ENCODE data around the gene PSMD12.
"Not testable (repeated sequence)": the region's sequence is repeated elsewhere in the genome, so short reads cannot be mapped to it uniquely, and the experiment has no call there.

The PSMD12 gene

DNA sequence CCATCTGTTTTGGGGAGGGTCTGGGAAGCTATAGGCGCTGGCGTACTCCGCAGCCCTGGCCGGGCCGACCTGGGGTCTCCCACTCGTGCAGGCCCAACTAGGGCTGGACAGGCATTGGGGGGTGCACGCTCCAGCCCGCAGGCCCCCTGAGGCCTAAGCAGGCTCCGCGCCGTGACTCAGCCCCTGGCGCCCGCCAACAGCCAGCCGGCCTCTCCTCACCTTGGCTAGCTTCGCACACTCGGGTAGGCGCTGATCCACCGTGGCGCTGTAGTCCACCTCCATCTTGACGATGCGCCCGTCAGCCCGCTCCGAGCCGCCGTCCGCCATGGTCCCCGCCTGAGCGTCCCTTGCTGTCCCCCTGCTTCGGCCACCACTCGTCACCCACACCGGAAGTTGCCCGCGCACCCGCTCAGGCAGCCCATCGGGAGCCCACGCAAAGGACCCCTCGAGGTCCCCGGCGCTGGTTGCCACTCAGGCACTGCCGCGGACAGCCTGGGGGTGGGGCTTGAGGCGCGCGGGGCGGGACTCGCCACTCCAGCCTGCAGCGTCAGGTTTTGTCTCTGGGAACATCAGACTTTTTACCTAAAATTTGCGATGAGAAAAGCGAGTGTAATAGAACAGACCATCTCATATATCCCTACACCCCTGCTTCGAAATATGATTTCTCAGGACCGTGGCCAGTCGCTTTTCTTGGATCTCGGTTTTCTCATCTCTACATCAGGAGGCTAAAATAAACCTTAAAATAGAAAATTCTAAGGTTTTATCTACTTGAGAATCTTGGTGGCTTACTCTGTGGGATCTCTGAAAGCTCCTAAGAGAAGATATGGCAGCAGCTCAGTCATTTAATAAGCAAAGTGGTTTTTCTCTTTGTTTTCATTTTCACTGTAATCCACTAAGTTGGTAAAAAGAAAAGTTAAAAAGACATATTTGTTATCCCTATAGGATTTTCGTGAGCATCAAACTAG is at the start of gene PSMD12:
TSS of gene PSMD12 (minus strand) at position 385 of the 965 bp plus-strand sequence. CDS start at position 327, 58 bp downstream.
- peak; percentile 96 for DNase-seq (ENCODE audit: low read depth, low spot score)

DNA sequence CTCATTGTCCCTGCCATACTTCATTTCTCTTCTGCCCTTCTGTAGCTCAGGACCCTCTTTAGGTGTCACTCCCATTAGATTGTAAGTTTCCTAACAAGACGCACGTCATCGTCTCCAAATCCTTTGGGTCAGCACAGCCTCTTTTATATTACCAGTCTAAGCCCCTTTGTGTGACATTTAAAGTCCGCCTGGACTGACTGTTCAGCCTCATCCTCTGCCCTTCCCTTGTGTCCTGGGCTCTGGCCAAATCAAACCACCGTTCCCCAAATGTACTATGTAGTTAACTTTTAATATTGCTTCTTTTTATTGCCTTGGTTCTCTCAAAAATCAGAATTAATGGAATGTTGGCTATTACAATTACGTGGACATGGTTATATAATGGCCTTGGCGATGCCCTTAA is 48.9 kb upstream of the PSMD12 start:
- DNase-seq (ENCODE audit: low read depth, low spot score), result no peak

DNA sequence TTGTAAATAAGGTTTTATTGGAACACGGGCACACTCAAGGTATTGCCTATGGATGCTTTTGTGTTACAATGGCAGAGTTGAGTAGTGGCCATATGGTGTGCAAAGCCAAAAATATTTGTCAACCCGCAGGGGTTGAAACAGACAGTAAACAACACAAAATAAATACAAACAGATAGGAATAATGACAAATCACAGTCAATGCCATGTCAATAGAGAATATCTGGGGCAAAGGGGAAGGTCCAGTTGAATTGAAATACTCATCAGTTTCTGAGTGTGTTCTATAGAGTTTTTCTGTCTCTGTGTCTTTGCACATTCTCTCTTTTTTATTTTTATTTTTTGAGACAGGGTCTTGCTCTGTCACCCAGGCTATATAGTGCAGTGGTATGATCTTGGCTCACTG is 48.2 kb upstream of the PSMD12 start:
- no peak for DNase-seq (ENCODE audit: low read depth, low spot score)

DNA sequence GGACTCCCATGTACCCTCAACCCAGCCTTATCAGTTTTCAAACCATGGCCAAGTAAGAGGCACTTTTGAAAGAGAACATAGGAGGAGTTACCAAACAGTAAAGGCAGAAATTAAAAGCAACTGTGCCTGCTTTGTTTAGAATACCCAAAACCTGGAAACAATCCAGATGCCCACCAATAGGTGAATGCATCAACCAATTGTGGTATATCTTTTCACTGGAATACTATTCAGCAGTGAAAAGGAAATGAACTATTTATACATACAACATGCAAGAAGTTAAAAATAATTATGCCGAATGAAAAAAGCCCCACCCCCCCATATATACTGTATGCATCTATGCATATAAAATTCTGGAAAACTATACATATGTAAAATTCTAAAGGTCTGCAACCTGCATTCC is 47.8 kb upstream of the PSMD12 start:
- DNase-seq (ENCODE audit: low read depth, low spot score), result no peak

DNA sequence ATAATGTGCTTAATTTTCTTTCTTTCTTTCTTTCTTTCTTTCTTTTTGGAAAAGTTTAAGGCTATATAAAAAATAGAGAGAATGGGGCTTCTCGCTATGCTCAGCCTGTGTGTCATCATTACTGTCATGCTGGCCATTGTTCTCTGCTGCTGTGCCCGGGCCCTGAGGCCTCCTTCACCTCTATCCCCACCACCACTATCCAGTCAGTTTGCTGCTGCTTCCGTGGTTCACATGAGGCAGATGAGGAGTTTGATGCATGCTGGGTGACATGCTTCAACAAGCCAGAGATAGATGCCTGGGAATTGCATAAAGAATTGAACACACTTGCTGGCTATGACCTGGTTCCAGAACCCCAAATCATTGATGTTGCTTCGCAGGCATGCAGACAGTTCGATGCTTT is 47.0 kb upstream of the PSMD12 start:
- no peak for DNase-seq (ENCODE audit: low read depth, low spot score)

DNA sequence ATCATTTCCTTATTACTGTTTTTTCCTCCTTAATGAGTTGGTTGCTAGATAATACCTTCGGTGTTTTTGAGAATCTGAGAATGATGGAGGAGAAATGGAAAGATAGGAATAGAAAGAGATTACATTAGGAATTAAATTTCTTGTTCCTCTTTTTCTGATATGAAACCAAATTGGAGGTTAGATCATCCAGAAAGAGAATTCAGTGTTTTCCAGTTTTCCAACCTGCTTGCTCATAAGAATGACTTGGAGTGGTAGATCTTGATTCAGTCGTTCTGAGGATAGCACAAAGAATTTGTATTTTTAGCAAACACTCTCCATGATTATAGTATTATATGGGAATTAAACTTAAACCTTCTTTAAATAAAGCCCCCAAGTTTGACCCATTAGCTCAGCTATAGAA is 46.6 kb upstream of the PSMD12 start:
- DNase-seq (ENCODE audit: low read depth, low spot score), result no peak

DNA sequence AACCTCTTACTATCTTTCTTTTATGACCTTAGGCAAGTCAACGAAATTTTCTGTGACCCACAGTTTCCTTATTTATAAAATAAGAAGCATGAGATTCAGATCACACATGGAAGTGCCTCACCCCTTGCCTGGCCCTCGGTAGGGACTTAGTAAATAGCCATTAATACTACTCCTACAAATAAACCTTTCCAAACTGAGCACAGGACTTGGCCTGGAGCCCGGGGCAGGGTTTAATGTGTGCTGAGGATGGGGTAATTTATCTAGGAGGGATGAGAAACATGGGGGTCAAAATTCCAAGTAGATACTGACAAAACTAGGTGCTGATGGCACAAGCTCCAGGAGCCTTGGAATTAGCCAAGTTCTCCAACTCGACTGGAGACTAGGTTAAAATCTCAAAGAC is 45.7 kb upstream of the PSMD12 start:
- DNase-seq (ENCODE audit: low read depth, low spot score), result no peak

DNA sequence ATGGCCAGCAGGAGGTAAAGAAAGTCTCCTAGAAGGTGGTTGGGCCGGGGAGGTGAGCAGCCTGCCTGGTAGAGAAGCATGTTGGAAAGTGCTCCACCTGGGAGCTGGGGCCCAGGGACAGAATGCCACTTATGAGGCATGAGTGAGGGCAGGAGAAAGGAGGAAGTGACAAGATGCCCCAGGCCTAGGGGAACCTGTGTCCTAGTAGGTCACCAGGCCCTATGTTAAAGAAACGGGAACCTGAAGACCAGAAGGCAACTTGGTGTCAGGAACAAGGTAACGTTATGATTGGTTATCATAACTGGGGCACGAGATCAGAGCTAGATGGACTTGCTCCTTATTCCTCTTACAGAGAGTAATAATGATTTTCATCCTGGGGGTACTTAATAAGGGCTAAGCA is 45.0 kb upstream of the PSMD12 start:
- DNase-seq (ENCODE audit: low read depth, low spot score), result no peak

DNA sequence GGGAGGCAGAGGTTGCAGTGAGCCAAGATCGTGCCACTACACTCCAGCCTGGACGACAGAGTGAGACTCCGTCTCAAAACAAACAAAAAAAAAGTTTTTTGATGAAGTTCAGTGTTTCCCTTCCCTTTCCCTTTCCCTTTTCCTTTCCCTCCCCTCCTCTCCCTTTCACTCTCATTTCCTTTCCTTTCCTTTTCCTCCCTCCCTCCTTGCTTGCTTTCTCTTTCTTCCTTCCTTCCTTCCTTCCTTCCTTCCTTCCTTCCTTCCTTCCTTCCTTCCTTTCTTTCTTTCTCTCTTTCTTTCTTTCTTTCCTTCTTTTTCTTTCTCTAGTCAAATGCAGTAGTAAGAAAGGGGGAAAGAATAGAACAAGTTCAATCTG is 42.1 kb upstream of the PSMD12 start:
- not testable (repeated sequence) for DNase-seq (ENCODE audit: low read depth, low spot score)

DNA sequence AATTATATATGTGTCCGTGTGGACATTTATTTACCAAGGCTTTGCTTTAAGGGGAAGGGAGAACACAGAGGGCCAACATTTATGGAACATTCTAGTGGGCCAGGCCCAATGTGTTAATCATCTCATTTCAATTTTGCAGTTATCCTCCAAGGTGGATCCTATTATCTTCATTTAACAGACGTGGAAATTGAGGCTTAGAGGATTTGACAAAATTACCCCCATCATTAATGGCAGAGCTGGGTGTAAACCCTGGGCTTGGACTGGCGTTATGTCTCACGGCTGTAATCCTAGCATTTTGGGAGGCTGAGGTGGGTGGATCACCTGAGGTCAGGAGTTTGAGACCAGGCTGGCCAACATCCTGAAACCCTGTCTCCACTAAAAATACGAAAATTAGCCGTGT is 37.1 kb upstream of the PSMD12 start:
- DNase-seq (ENCODE audit: low read depth, low spot score), result no peak

DNA sequence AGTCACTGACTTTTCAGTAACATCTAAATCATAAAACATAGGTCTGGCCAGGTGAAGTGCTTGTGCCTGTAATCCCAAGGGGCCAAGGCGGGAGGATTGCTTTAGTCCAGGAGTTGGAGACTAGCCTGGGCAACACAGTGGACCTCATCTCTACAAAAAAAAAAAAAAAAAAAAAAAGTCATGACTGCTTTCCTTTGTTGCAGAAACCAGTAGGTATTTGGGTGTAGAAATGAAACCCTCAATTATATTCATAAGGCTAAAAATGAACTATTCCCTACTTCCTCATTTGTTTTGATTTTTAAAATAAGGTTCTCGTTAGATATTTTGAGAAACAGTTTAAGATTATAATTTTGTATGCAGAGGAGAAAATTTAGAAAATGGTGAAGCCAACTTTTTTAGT is 36.7 kb upstream of the PSMD12 start:
- no peak for DNase-seq (ENCODE audit: low read depth, low spot score)

DNA sequence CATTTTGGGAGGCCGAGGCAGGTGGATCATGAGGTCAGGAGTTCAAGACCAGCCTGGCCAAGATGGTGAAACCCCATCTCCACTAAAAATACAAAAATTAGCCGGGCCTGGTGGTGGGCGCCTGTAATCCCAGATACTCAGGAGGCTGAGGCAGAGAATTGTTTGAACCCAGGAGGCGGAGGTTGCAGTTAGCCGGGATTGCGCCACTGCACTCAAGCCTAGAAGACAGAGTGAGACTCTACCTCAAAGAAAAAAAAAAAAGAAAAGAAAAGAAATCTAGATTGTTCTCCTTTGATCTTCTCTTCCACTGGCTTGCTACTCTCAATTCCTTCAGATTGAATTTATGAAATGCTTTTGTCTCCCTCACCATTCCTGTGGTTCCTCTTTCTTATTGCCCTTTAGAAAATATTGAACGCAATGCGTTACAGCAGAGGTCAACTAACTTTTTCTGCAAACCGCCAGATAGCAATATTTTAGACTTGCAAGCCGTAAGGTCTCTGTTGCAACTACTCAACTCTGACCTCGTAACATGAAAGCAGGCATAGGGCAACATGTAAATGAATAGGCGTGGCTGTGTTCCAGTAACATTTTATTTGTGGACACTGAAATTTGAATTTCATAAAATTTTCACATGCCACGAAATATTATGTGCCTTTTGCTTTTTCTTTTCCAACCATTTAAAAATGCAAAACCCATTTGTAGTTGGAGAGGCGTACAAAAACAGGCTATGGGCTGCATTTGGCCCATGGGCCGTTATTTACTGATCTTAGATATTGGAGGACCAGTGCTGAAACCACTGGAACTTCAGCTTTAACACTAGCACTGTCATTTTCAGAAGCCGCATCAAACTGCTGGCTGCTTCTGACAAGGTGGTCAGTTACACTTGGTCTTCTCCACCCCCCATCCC is 35.5 kb upstream of the PSMD12 start:
- no peak for DNase-seq (ENCODE audit: low read depth, low spot score)

DNA sequence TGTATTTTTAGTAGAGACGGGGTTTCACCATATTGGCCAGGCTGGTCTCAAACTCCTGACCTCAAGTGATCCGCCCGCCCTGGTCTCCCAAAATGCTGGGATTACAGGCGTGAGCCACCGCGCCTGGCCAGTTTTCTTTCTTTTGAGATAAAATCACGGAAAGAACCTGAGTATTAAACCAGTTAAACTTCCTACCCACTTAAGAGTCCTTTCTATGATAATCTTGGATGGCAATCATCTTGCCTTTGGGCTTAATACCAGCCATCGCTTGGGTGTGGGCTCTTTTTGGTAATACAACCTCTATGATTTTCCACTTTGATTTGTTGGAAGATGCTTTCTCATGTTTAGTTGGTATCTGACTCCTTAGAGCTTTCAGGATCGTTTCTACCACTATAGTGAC is 34.7 kb upstream of the PSMD12 start:
- DNase-seq (ENCODE audit: low read depth, low spot score), result no peak

DNA sequence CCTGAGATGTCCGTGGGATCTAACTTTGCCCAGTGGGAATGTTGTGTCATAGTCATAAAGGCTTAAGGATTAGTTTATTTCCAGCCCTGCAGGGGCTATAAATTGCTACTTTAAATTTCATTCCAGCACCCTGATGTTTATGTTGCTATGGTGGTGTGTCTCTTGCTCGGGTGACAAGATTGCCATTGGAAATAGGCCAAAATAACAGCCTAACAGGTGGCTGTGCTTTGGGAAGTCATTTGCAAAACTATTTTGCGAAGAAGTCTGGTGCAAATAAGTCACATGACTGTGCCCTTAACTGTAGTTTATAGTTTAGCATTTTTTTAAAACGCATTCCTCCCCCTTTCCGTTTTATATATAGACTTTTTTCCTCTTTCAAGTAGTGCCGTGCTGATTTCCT is 33.8 kb upstream of the PSMD12 start:
- DNase-seq (ENCODE audit: low read depth, low spot score), result no peak

DNA sequence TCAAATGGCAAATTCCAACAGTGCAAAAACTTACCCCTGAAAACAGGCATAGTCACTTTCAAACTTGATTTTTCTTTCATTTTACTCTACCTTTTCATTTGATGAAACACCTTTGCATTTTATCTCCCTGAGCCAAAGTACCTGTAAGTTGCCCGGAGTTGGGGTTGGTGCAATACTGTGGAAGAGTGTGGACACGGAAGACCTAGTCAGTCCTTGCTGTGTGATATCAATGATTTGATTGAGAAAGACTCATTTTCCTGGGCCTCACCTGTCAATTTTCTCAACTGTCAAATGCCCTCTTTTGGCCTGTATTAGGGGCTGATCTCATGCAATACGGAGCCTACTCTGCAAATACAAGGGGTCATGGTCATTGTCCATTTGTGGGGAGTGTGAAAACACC is 33.3 kb upstream of the PSMD12 start:
- DNase-seq (ENCODE audit: low read depth, low spot score), result no peak

DNA sequence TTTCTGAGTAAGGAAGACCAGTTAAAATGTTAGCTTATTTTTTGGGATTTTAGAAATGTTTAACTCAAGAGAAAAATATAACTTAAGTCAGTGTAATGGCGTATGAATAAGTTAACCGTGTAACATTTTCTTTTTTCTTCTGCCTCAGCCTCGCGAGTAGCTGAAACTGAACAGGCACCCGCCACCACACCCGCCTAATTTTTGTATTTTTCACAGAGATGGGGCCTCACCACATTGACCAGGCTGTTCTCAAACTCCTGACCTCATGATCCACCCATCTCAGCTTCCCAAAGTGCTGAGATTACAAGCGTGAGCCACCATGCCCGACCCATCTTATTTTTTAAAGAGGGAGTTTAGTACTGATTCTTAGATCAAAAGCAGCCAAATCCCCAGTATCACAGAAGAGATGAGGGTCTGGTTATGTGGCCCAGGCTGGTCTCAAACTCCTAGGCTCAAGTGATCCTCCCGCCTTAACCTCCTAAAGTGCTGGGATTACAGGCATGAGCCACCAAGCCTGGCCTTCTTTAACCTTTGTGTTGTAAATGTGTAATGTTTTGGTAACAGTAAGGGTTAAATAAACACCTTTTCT is 27.5 kb upstream of the PSMD12 start:
- no peak for DNase-seq (ENCODE audit: low read depth, low spot score)

DNA sequence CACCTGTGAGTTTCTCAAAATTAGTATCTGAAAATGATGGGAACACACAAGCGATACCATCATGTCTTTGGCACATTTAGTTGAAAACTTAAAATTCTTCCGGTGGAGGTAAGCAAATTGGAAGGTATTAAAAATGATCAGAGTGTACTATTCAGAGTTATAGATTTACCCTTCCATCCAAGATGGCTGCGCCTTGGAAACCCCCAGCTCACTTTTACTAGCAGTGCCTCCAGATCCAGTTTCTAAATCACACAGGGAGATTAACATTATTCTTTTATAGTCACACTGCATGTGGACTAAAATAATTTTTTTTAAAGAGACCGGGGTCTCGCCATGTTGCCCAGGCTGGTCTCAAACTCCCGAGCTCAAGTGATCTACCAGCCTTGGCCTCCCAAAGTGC is 25.7 kb upstream of the PSMD12 start:
- no peak for DNase-seq (ENCODE audit: low read depth, low spot score)

DNA sequence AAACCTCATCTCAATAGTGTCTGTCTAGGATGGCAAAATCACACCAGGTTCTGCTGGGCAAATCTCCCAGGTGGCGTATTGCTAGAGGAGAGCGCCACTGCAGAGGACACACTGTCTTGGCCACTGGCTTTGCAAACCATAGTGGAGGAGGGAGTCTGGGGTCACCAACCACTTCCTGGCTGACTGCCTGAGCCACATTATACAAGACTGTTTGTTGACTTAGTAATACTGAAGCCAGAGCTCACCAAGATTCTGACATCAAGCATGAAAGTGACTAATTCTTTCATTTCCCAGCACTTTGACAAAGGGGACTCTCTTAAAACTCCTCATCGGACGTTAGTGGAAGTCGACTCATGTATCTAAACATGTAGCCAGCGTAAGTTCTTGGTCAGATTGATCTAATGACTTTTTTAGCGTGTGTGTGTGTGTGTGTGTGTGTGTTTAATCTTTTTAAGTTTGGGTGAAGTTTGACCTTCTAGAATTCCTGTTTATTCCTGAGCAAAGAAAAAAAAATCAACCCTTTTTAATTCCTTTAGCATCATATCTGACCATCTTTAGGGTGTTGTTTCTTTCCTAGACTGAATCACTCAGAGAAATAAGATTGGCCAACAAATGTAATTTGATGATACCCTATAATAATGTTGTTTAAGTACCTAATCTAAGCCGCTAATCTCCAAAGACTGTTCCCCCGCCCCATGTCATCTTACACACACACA is 24.4 kb upstream of the PSMD12 start:
- DNase-seq (ENCODE audit: low read depth, low spot score), result peak; percentile 94

DNA sequence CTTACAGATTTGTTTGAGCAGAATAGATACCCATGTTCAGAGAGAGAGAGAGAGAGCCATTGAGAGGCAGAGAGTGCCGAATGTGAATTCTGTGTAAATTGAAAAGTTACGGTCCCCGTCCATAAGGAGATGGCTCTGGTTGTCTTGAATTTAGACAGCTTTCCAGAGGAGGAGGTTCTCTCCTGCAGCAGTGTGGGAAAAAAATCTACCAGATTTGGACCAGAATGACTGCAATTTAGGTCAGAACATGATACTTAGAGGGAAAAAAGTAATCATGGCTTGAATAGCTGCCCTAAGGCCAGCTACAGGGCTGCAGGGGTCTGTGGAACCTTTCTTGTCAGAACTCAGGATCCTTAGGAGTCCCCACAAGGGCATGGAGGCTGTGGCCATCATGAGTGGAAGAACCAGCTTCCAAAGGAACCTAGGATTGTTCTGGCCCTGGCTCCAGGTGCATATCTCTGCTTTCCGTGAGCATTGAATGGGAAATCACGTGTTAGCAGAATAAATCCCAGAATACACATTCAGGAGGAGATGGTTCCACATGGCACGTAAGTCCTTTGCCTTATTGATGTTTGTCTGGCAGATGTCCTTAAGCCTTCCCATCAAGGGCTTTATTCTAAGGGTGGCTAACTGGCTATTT is 23.7 kb upstream of the PSMD12 start:
- no peak for DNase-seq (ENCODE audit: low read depth, low spot score)

DNA sequence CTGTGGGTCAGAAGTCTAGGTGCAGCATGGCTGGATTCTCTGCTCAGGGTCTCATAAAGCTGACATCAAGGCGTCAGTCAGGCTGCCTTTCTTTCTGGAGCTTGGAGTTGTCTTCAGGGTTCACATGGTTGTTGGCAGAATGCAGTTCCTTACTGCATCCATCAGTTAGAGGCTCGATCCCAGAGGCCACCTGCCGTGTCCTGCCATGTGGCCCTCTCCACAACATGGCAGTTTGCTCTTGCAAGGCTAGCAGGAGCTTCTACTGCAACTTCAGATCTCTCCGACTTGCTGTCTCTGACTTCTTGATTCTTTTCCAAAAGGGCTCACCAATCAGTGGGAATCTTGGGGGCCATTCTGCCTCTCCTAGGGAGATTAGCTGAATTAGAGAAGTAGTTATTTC is 22.6 kb upstream of the PSMD12 start:
- no peak for DNase-seq (ENCODE audit: low read depth, low spot score)

DNA sequence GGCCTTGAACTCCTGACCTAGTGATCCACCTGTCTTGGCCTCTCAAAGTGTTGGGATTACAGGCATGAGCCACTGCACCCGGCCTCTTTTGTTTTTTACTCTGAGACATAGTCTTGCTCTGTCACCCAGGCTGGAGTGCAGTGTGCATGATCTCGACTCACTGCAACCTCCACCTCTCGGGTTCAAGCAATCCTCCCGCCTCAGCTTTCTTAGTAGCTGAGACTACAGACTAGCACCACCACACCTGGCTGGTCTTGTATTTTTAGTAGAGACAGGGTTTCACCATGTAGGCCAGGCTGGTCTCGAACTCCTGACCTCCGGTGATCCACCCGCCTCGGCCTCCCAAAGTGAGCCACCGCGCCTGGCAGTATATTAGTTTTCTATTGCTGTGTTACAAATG is 22.2 kb upstream of the PSMD12 start:
- not testable (repeated sequence) for DNase-seq (ENCODE audit: low read depth, low spot score)
